Adrenal gland (tissue), 12 donors: ENCODE data around the gene IFI35. TPM values are rescaled to one million over a fixed set of nuclear protein-coding genes. Genes with fewer than 3 reads are reported as not detected.
"Not testable (repeated sequence)": the region's sequence is repeated elsewhere in the genome, so short reads cannot be mapped to it uniquely, and the experiment has no call there.

Experiments used
- DNase-seq, 7 donors: peaks; one replicate each; pipeline ENCODE4 v3.0.0-alpha.2; 2019 to 2020
- H3K27ac ChIP-seq, 5 donors: fragments of 200-600 bp; sonication (generic) in 4 of 5; 1 replicate in 3 of 5; 2 replicates in 2 of 5; pipeline versions ENCODE4 v1.5.1 to v1.8.0; 2016 to 2020; ENCODE audit warnings: mild to moderate bottlenecking in 1 of 5
- H3K27me3 ChIP-seq: fragments of 200-600 bp; 2 replicates; pipeline ENCODE4 v1.8.0; 2021
- H3K36me3 ChIP-seq, 2 donors: fragments of 200-600 bp; replicated peaks in 1 of 2; 1 replicate in 1 of 2; 2 replicates in 1 of 2; pipeline versions ENCODE4 v1.5.1 to v1.8.0; 2018 to 2022
- H3K4me1 ChIP-seq, 2 donors: fragments of 200-600 bp; replicated peaks in 1 of 2; 1 replicate in 1 of 2; 2 replicates in 1 of 2; pipeline versions ENCODE4 v1.5.1 to v1.8.0; 2018 to 2021
- H3K4me3 ChIP-seq, 4 donors: fragments of 200-600 bp; sonication (generic) in 3 of 4; one replicate each; pipeline ENCODE4 v1.5.1; 2016 to 2018
- H3K9me3 ChIP-seq, 3 donors: fragments of 200-600 bp; sonication (generic) in 1 of 3; replicated peaks in 1 of 3; 1 replicate in 2 of 3; 2 replicates in 1 of 3; pipeline versions ENCODE4 v1.5.1 to v1.8.0; 2016 to 2021
- CTCF ChIP-seq, 6 experiments: fragments of 450-650 bp in 4 of 6; fragments of 200-600 bp in 2 of 6; sonication (generic) in 1 of 6; IDR thresholded peaks; 1 replicate in 5 of 6; 2 replicates in 1 of 6; pipeline versions ENCODE4 v1.5.1 to v1.8.0; 2016 to 2021; ENCODE audit warnings: antibody characterized with exemption in 6 of 6, mild to moderate bottlenecking in 2 of 6, moderate library complexity in 1 of 6
- POLR2A ChIP-seq, 2 donors: fragments of 450-650 bp; IDR thresholded peaks; one replicate each; pipeline ENCODE4 v1.6.1; 2017; ENCODE audit warnings: antibody characterized with exemption in 2 of 2, mild to moderate bottlenecking in 2 of 2, moderate library complexity in 1 of 2
- WGBS, 4 donors: extraction: QIAGEN DNeasy Blood & Tissue Kit in 2 of 4; methylation state at CpG; one replicate each; pipeline versions ENCODE4 v1.1.5 to v1.1.7; 2013 to 2017; 5-methylcytosine and 5-hydroxymethylcytosine counted together
- intact Hi-C, 2 donors: fragments of 100-400 bp; cut with DNase I; formaldehyde crosslinking; loops; one replicate each; pipeline versions ENCODE4 v1.14.1 to v1.15.0; 2022 to 2023
- polyA plus RNA-seq, 3 donors: library from polyadenylated mRNA; stranded (reverse); fragments of 200-250 nt in 2 of 3; fragments of 350-450 nt in 1 of 3; fragmentation: Illumina TruSeq in 1 of 3; extraction: RNeasy Lipid Tissue Mini Kit (QIAGEN cat#74804) in 1 of 3; gene quantifications; one replicate each; pipeline ENCODE4 v1.2.3, GENCODE V29; 2013 to 2014
- total RNA-seq, 9 donors: library from RNA; depleted of rRNA in 4 of 9; stranded (reverse); fragments of >200 nt in 4 of 9; fragments of 120-200 nt in 1 of 9; fragmentation: NEBNext Ultra II Directional in 1 of 9; extraction: Animal tissue kit (Norgen Biotek cat#: 25700) in 1 of 9; gene quantifications; one replicate each; pipeline versions ENCODE4 v1.1.0 to v1.2.4, GENCODE V29; 2013 to 2023
- donor health status: healthy with polysubstance abuse.
- donor health status: Bipolar disorder and iron deficiency.
- donor health status: DM: yes; HTN: yes; CAD: no.
- donor health status: DM: no; HTN: no; CAD: no.
- donor health status: DM: no; HTN: no; CAD: no.
- donor health status: DM: yes; HTN: yes; CAD: no.

The IFI35 gene
- total and polyA plus RNA-seq, 12 donors: 38.4 to 91.4 (median 64.2) TPM

GRCh38 chr17:42992872-42993271, 13.7 kb upstream of the IFI35 start:
- WGBS, 4 donors: 76 to 95% (median 90%) methylated on average over 5 of the region's 5 CpGs
- Histone ChIP-seq H3K27ac (no peak overlapping the region), H3K9me3 (no peaks in the 10 kb centered on the region), H3K36me3 (peaks cover 0 to 56% of the 10 kb centered on the region in 2 donors), H3K4me3 (no peak overlapping the region), H3K27me3 (no peaks in the 10 kb centered on the region), H3K4me1 (peaks cover 13 to 25% of the 10 kb centered on the region in 2 donors)
- intact Hi-C loops: loop anchor here in 1 of 2 donors (10.0 kb wide), 1 partner anchor 148 kb away; the partner anchor contains the start of gene AOC2
- TF ChIP-seq POLR2A (IDR thresholded peaks at IDR 0.05) (no peak), CTCF (IDR thresholded peaks at IDR 0.05) (peak in 1 of 6 experiments; percentile 1)
- DNase-seq: no peak

GRCh38 chr17:42993913-42994312, 12.7 kb upstream of the IFI35 start:
- DNase-seq, H3K27ac ChIP-seq, H3K27me3 ChIP-seq, H3K9me3 ChIP-seq, H3K4me3 ChIP-seq: not testable (repeated sequence)
- Histone ChIP-seq H3K36me3 (peaks cover 0 to 45% of the 10 kb centered on the region in 2 donors), H3K4me1 (peaks cover 10 to 24% of the 10 kb centered on the region in 2 donors)
- intact Hi-C loops: loop anchor here in 1 of 2 donors (10.0 kb wide), 1 partner anchor 149 kb away; the partner anchor contains the start of gene AOC2
- WGBS, 4 donors: 85 to 88% (median 87%) methylated on average over 10 of the region's 10 CpGs

GRCh38 chr17:42997390-42997983, 9.1 kb upstream of the IFI35 start:
- H3K27ac ChIP-seq: peak overlapping the region in 4 of 5 donors; percentile 30 to 97 (median 82)
- no peaks in the 10 kb centered on the region for H3K27me3 ChIP-seq
- no peak for TF ChIP-seq CTCF (IDR thresholded peaks at IDR 0.05)
- no peak for TF ChIP-seq POLR2A (IDR thresholded peaks at IDR 0.05)
- intact Hi-C loops: loop anchor here in 1 of 2 donors (2.0 to 10.0 kb wide), 2 partner anchors 29 to 153 kb away; partner anchors contain the start of gene AOC2
- H3K36me3 ChIP-seq: peaks cover 0 to 38% of the 10 kb centered on the region in 2 donors
- WGBS, 4 donors: 18 to 32% (median 23%) methylated on average over 5 of the region's 5 CpGs
- H3K4me1 ChIP-seq: peaks cover 12 to 26% of the 10 kb centered on the region in 2 donors
- no peaks in the 10 kb centered on the region for H3K9me3 ChIP-seq
- H3K4me3 ChIP-seq: peak overlapping the region in 1 of 4 donors; percentile 23
- DNase-seq: no peak

- no peaks in the 10 kb centered on the region for H3K27me3 ChIP-seq
- TF ChIP-seq CTCF (IDR thresholded peaks at IDR 0.05): peak; percentile 90 to 97 (median 95)
- TF ChIP-seq POLR2A (IDR thresholded peaks at IDR 0.05): peak; percentile 44 to 89
- H3K4me3 ChIP-seq: peak within 1 kb of the TSS; percentile 34 to 87 (median 70)
- intact Hi-C loops: loop anchor here in 1 of 2 donors (2.0 to 10.0 kb wide), 2 partner anchors 29 to 153 kb away; partner anchors contain the start of gene AOC2
- peak within 1 kb of the TSS; percentile 51 to 97 (median 93) for H3K27ac ChIP-seq
- H3K9me3 ChIP-seq: no peaks in the 10 kb centered on the region
- peaks cover 0 to 38% of the 10 kb centered on the region in 2 donors for H3K36me3 ChIP-seq
- peak; percentile 96 to 100 (median 99) for DNase-seq
- WGBS, 4 donors: 0 to 1% (median 1%) methylated on average over 18 to 49 of the region's 49 CpGs
- peaks cover 12 to 26% of the 10 kb centered on the region in 2 donors for H3K4me1 ChIP-seq
Measured at GRCh38 chr17:42997984-42998938, 8.3 kb upstream of the IFI35 start, which contains the start of gene RPL27. RPL27 (plus strand) TSS chr17:42998419; CDS start chr17:42998751, 332 bp downstream.
